SK-N-SH (cell line): ENCODE results near the gene SETD4. TPM values are rescaled to one million over a fixed set of nuclear protein-coding genes. Genes with fewer than 3 reads are reported as not detected.

Source experiments
- CTCF ChIA-PET: fragments of 300-600, 350-600 bp; formaldehyde crosslinking; extraction: SDS; loops from one replicate; lab custom pipeline; 2021; lab: Yijun Ruan, JAX
- POLR2A ChIA-PET: fragments of 350-600 bp; sonication (Branson Sonifier 250); formaldehyde crosslinking; extraction: SDS; loops from one replicate; lab custom pipeline; 2020; ENCODE audit warnings: antibody characterized with exemption, inconsistent platforms; lab: Yijun Ruan, JAX
- DNase-seq: peaks from one replicate; pipeline ENCODE4 v3.0.0; 2012
- H2AFZ ChIP-seq: fragments of 200-600 bp; sonication (generic); 2 replicates; pipeline ENCODE4 v1.8.1; 2016; ENCODE audit warnings: antibody characterized with exemption, mild to moderate bottlenecking, low read depth
- H3F3A ChIP-seq: fragments of 200-600 bp; sonication (generic); replicated peaks from 2 replicates; pipeline ENCODE3; 2016; ENCODE audit warnings: antibody characterized with exemption, mild to moderate bottlenecking; ENCODE audit not compliant: insufficient read depth
- H3K27ac ChIP-seq, 2 experiments: fragments of 200-500 bp in 1 of 2; fragments of 200-600 bp in 1 of 2; sonication (Bioruptor generic) in 1 of 2; sonication (generic), shearing (Covaris generic) in 1 of 2; 2 replicates each; pipeline versions ENCODE4 v1.5.1 to v1.6.1; 2014 to 2016; ENCODE audit warnings: low read depth in 2 of 2, inconsistent platforms in 1 of 2, low read length in 1 of 2, mild to moderate bottlenecking in 1 of 2, mixed read lengths in 1 of 2
- H3K27me3 ChIP-seq: fragments of 200-600 bp; sonication (generic), shearing (Covaris generic); 2 replicates; pipeline ENCODE4 v1.6.1; 2016; ENCODE audit warnings: mixed run types; ENCODE audit not compliant: insufficient read depth
- H3K36me3 ChIP-seq, 2 experiments: fragments of 200-500 bp in 1 of 2; fragments of 200-600 bp in 1 of 2; sonication (Bioruptor generic) in 1 of 2; sonication (generic) in 1 of 2; replicated peaks in 1 of 2; 2 replicates each; pipeline versions ENCODE3 to v1.5.1; 2014 to 2016; ENCODE audit warnings: low read length in 1 of 2, mild to moderate bottlenecking in 1 of 2; ENCODE audit not compliant: insufficient read depth in 2 of 2, control insufficient read depth in 1 of 2
- H3K4me1 ChIP-seq, 2 experiments: fragments of 200-500 bp in 1 of 2; fragments of 200-600 bp in 1 of 2; sonication (Bioruptor generic) in 1 of 2; sonication (generic), shearing (Covaris generic) in 1 of 2; 2 replicates each; pipeline versions ENCODE4 v1.5.1 to v1.6.1; 2014 to 2016; ENCODE audit warnings: low read depth in 1 of 2, low read length in 1 of 2, mixed run types in 1 of 2; ENCODE audit not compliant: insufficient read depth in 2 of 2, control insufficient read depth in 1 of 2
- H3K4me2 ChIP-seq: fragments of 200-600 bp; sonication (generic), shearing (Covaris generic); 2 replicates; pipeline ENCODE4 v1.6.1; 2017; ENCODE audit warnings: mixed run types
- H3K4me3 ChIP-seq, 2 experiments: fragments of 200-500 bp in 1 of 2; fragments of 200-600 bp in 1 of 2; sonication (Bioruptor generic) in 1 of 2; sonication (generic), shearing (Covaris generic) in 1 of 2; 2 replicates each; pipeline versions ENCODE4 v1.5.1 to v1.8.1; 2014 to 2016; ENCODE audit warnings: low read depth in 2 of 2, inconsistent platforms in 1 of 2, low read length in 1 of 2, mild to moderate bottlenecking in 1 of 2, mixed read lengths in 1 of 2, moderate library complexity in 1 of 2
- H3K79me2 ChIP-seq: fragments of 200-600 bp; sonication (generic); 2 replicates; pipeline ENCODE4 v1.8.1; 2017; ENCODE audit warnings: mild to moderate bottlenecking; ENCODE audit not compliant: insufficient read depth
- H3K9ac ChIP-seq: fragments of 200-600 bp; sonication (generic); 2 replicates; pipeline ENCODE4 v1.6.1; 2017; ENCODE audit warnings: mixed run types
- H3K9me2 ChIP-seq: fragments of 200-600 bp; sonication (generic); 2 replicates; pipeline ENCODE4 v1.6.1; 2017; ENCODE audit warnings: mixed run types
- H3K9me3 ChIP-seq: fragments of 200-600 bp; sonication (generic); 2 replicates; pipeline ENCODE4 v1.6.1; 2017; ENCODE audit warnings: mixed run types, mild to moderate bottlenecking, moderate library complexity
- H4K20me1 ChIP-seq: fragments of 200-600 bp; sonication (generic); 2 replicates; pipeline ENCODE4 v1.6.1; 2017; ENCODE audit warnings: mild to moderate bottlenecking, mixed run types; ENCODE audit not compliant: insufficient read depth
- EZH2phosphoT487 ChIP-seq: fragments of 200-600 bp; sonication (generic); IDR thresholded peaks from 2 replicates; pipeline ENCODE4 v1.6.1; 2017; ENCODE audit warnings: low read depth, mixed run types, mild to moderate bottlenecking, antibody characterized with exemption, moderate library complexity, borderline replicate concordance
- GATA2 ChIP-seq: sonication (generic); formaldehyde crosslinking; IDR thresholded peaks from 2 replicates; pipeline ENCODE4 v1.5.0; 2020; ENCODE audit warnings: mild to moderate bottlenecking, missing genetic modification reagents
- IRF3 ChIP-seq: fragments of 150-350 bp; IDR thresholded peaks from 2 replicates; pipeline ENCODE4 v1.6.1; 2016; ENCODE audit warnings: mild to moderate bottlenecking, low read depth, low read length
- JUND ChIP-seq: IDR thresholded peaks from 2 replicates; pipeline ENCODE4 v1.4.0; 2012
- MEF2A ChIP-seq: IDR thresholded peaks from 2 replicates; pipeline ENCODE4 v1.4.0; 2012; ENCODE audit warnings: low read depth, borderline replicate concordance
- MXI1 ChIP-seq: IDR thresholded peaks from 2 replicates; pipeline ENCODE4 v1.6.1; 2012; ENCODE audit warnings: mild to moderate bottlenecking, low read depth, low read length, improper control_type of control experiment
- NFIC ChIP-seq: IDR thresholded peaks from 2 replicates; pipeline ENCODE4 v1.4.0; 2012; ENCODE audit warnings: borderline replicate concordance
- RCOR1 ChIP-seq: fragments of 150-350 bp; IDR thresholded peaks from 2 replicates; pipeline ENCODE4 v1.6.1; 2017; ENCODE audit warnings: antibody characterized with exemption, low read length
- REST ChIP-seq: IDR thresholded peaks from 2 replicates; pipeline ENCODE4 v1.6.1; 2012; ENCODE audit warnings: mild to moderate bottlenecking, low read depth, low read length, moderate library complexity
- RXRA ChIP-seq: IDR thresholded peaks from 2 replicates; pipeline ENCODE4 v1.4.0; 2012; ENCODE audit warnings: low read depth, mild to moderate bottlenecking, borderline replicate concordance
- TAF1 ChIP-seq: IDR thresholded peaks from 2 replicates; pipeline ENCODE4 v1.6.1; 2012; ENCODE audit warnings: low read depth, mild to moderate bottlenecking, low read length, moderate library complexity, borderline replicate concordance
- TEAD4 ChIP-seq: IDR thresholded peaks from 2 replicates; pipeline ENCODE4 v1.4.0; 2012; ENCODE audit warnings: mild to moderate bottlenecking, borderline replicate concordance; ENCODE audit not compliant: insufficient read depth
- USF2 ChIP-seq: fragments of 150-350 bp; IDR thresholded peaks from 2 replicates; pipeline ENCODE4 v1.6.1; 2017; ENCODE audit warnings: antibody characterized with exemption, low read length, low read depth, borderline replicate concordance
- YY1 ChIP-seq: IDR thresholded peaks from 2 replicates; pipeline ENCODE4 v1.4.0; 2012; ENCODE audit warnings: low read depth, mild to moderate bottlenecking
- ZBTB33 ChIP-seq: IDR thresholded peaks from 2 replicates; pipeline ENCODE4 v1.4.0; 2012; ENCODE audit warnings: low read depth, borderline replicate concordance
- WGBS: methylation state at CpG from one replicate; pipeline ENCODE4 v1.1.6; 2017; ENCODE audit warnings: low lambda C conversion rate; 5-methylcytosine and 5-hydroxymethylcytosine counted together
- polyA plus RNA-seq, 3 experiments: library from polyadenylated mRNA; depleted of rRNA; stranded (reverse); fragments of >200 nt; gene quantifications; 2 replicates each; pipeline ENCODE4 v1.2.3, GENCODE V29; 2012

Gene SETD4
- polyA plus RNA-seq, 1 of the 3 experiments (the other 2 are of a cell fraction), result 15.9 TPM

GRCh38 chr21:36073181-36073580, 12.9 kb upstream of the SETD4 start:
- no peak overlapping the region for H2AFZ ChIP-seq
- no peaks in the 10 kb centered on the region for H3F3A ChIP-seq
- no peak for TF ChIP-seq YY1
- no peak for TF ChIP-seq MEF2A
- no peak for TF ChIP-seq REST
- no peak for TF ChIP-seq EZH2phosphoT487
- TF ChIP-seq JUND, result no peak
- TF ChIP-seq RCOR1, result no peak
- no peak for TF ChIP-seq TAF1
- no peak for TF ChIP-seq ZBTB33
- no peak for TF ChIP-seq NFIC
- POLR2A ChIA-PET, result no interaction called here
- no peak overlapping the region for H3K4me3 ChIP-seq
- no peaks in the 10 kb centered on the region for H3K9me3 ChIP-seq
- WGBS, result 55% methylated on average over 3 of the region's 3 CpGs
- CTCF ChIA-PET, result interaction anchor here (0.9 to 2.2 kb wide), 3 partner anchors 13 to 38 kb away, joined by 3 to 5 read pairs (median 3); partner anchors contain the start of gene SETD4
- no peak overlapping the region for H3K9ac ChIP-seq
- no peak for DNase-seq
- no peak overlapping the region for H3K4me2 ChIP-seq
- H3K36me3 ChIP-seq, result peaks cover 8 to 14% of the 10 kb centered on the region in 2 experiments
- no peak overlapping the region for H3K27ac ChIP-seq
- no peaks in the 10 kb centered on the region for H3K27me3 ChIP-seq
- no peaks in the 10 kb centered on the region for H3K9me2 ChIP-seq
- peaks cover 10% of the 10 kb centered on the region; the same call in 1 of the 2 replicates for H3K79me2 ChIP-seq
- no peaks in the 10 kb centered on the region for H4K20me1 ChIP-seq
- H3K4me1 ChIP-seq, result peaks cover 0 to 19% of the 10 kb centered on the region in 2 experiments; a peak in 2 of 4 replicates

GRCh38 chr21:36072453-36073162, 12.3 kb upstream of the SETD4 start:
- Histone ChIP-seq H3K9ac (no peak overlapping the region), H3K79me2 (peaks cover 10% of the 10 kb centered on the region; the same call in 1 of the 2 replicates), H3F3A (no peaks in the 10 kb centered on the region), H3K4me3 (no peak overlapping the region), H3K27me3 (no peaks in the 10 kb centered on the region), H3K27ac (no peak overlapping the region), H3K9me2 (no peaks in the 10 kb centered on the region), H4K20me1 (no peaks in the 10 kb centered on the region), H3K4me1 (peaks cover 0 to 19% of the 10 kb centered on the region in 2 experiments; a peak in 2 of 4 replicates), H3K9me3 (no peaks in the 10 kb centered on the region), H3K36me3 (peaks cover 8 to 14% of the 10 kb centered on the region in 2 experiments), H3K4me2 (peak overlapping the region; percentile 81; the same call in 1 of the 2 replicates), H2AFZ (no peak overlapping the region)
- ChIA-PET POLR2A (no interaction called here), CTCF (interaction anchor here (0.9 to 2.2 kb wide), 5 partner anchors 12 to 53 kb away, joined by 3 to 5 read pairs (median 3); partner anchors contain the start of gene SETD4)
- 98% methylated on average over 12 of the region's 12 CpGs for WGBS
- DNase-seq, result no peak
- TF ChIP-seq USF2, result no peak
- TF ChIP-seq MEF2A, result no peak
- TF ChIP-seq RXRA, result no peak
- TF ChIP-seq GATA2 (CRISPR knock-in tag), result no peak
- TF ChIP-seq ZBTB33, result no peak
- no peak for TF ChIP-seq TEAD4
- TF ChIP-seq IRF3, result no peak
- TF ChIP-seq MXI1, result no peak
